ENCODE results near the gene GPHA2.

GPHA2 gene

GRCh38 chr11:64893194-64894069 lies 42.3 kb downstream of the GPHA2 start:
- no peak overlapping the region for H3K4me3 ChIP-seq (ENCODE audit: control insufficient read depth, low read depth, low read length)
- no peak for TF ChIP-seq CTCF (conservative IDR thresholded peaks at IDR 0.05; ENCODE audit: control insufficient read depth, insufficient read depth, low read depth, low read length)
- DNase-seq (ENCODE audit: low read depth), result no peak

- TF ChIP-seq CTCF (conservative IDR thresholded peaks at IDR 0.05; ENCODE audit: control insufficient read depth, insufficient read depth, low read depth, low read length), result no peak
- H3K4me3 ChIP-seq (ENCODE audit: control insufficient read depth, low read depth, low read length), result no peak overlapping the region
- no peak for DNase-seq (ENCODE audit: low read depth)
These were observed 42.9 kb downstream of the GPHA2 start for GRCh38 chr11:64892838-64893193.

GRCh38 chr11:64892411-64892831 lies 43.3 kb downstream of the GPHA2 start:
- no peak for DNase-seq (ENCODE audit: low read depth)
- no peak for TF ChIP-seq CTCF (conservative IDR thresholded peaks at IDR 0.05; ENCODE audit: control insufficient read depth, insufficient read depth, low read depth, low read length)
- H3K4me3 ChIP-seq (ENCODE audit: control insufficient read depth, low read depth, low read length), result no peak overlapping the region

- no peak overlapping the region for H3K4me3 ChIP-seq (ENCODE audit: control insufficient read depth, low read depth, low read length)
- no peak for DNase-seq (ENCODE audit: low read depth)
- TF ChIP-seq CTCF (conservative IDR thresholded peaks at IDR 0.05; ENCODE audit: control insufficient read depth, insufficient read depth, low read depth, low read length), result no peak
These were observed 43.8 kb downstream of the GPHA2 start for GRCh38 chr11:64891880-64892279.

- H3K4me3 ChIP-seq (ENCODE audit: control insufficient read depth, low read depth, low read length), result no peak overlapping the region
- no peak for TF ChIP-seq CTCF (conservative IDR thresholded peaks at IDR 0.05; ENCODE audit: control insufficient read depth, insufficient read depth, low read depth, low read length)
- DNase-seq (ENCODE audit: low read depth), result no peak
These were observed 44.4 kb downstream of the GPHA2 start for GRCh38 chr11:64891215-64891848.

- TF ChIP-seq CTCF (conservative IDR thresholded peaks at IDR 0.05; ENCODE audit: control insufficient read depth, insufficient read depth, low read depth, low read length), result no peak
- DNase-seq (ENCODE audit: low read depth), result no peak
- no peak overlapping the region for H3K4me3 ChIP-seq (ENCODE audit: control insufficient read depth, low read depth, low read length)
These were observed 45.2 kb downstream of the GPHA2 start for GRCh38 chr11:64890522-64890939.
